GM21723 (cell line): ENCODE results near the gene RTTN.
"Not testable (repeated sequence)": the region's sequence is repeated elsewhere in the genome, so short reads cannot be mapped to it uniquely, and the experiment has no call there.

Experiments used
- ATAC-seq: cut with Tn5 transposase; IDR thresholded peaks from one replicate; pipeline ENCODE4 v1.9.1; 2021; ENCODE audit warnings: mild to moderate bottlenecking, moderate library complexity; ENCODE audit not compliant: unreplicated experiment

The RTTN gene, protein sequence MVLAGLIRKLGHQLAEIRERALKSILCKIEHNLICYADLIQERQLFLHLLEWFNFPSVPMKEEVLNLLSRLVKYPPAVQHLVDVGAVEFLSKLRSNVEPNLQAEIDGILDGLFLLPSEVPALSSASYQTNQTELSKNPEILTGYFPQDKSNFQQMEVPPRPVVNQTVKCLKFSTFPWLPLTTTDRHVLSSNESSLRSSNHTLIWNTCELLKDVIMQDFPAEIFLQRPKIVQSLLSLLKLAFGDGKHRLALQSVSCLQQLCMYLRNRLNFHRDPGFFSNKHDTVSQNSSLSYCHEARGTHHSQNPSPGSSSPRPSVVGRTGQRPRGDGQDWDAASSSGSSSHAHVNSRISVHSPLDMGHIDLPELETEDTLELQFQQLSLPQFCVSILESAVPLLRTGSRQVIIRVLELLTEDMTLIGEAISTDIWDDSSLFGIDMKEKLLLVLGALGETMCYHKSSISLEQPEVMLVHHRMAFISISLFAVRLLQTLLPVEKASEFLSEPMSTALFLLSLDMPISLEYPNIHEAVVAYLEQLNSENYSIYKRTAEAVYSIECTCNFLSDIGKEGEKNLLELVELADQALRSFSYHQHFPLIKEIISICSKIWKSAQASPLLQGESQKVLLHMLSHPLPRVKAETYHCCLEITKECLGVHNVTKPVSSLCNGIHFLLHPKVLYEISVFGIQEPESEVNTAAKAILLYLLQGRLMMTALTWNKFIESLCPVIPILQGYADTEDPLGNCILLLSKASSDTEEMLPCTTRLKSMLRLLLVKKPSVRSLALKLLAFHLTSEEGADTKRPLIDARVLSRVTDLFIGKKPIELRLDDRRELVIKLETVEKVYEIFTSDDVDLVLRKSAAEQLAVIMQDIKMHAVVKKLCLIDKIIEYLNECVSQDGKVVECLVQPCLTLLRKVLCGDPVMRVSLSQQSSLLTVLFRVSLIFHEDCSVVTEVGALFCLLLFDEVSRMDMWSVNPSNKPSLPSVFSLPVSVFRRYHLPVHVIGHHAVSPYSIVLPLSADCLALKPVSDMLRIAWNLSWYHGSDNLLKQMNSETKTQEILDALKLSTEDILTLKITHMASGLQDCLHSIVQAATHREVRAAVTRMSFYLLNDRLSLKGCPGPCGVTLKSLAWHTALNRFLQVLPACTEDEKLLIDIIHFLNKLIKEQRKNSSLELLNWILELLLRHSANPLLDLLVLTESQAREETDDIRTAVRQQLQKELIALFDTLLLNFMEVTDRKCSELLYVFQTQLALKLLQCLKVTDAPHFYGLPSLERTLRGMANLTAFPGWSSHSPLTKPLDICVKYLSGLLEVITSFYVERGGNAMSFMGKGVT (N-terminal part only)

DNA sequence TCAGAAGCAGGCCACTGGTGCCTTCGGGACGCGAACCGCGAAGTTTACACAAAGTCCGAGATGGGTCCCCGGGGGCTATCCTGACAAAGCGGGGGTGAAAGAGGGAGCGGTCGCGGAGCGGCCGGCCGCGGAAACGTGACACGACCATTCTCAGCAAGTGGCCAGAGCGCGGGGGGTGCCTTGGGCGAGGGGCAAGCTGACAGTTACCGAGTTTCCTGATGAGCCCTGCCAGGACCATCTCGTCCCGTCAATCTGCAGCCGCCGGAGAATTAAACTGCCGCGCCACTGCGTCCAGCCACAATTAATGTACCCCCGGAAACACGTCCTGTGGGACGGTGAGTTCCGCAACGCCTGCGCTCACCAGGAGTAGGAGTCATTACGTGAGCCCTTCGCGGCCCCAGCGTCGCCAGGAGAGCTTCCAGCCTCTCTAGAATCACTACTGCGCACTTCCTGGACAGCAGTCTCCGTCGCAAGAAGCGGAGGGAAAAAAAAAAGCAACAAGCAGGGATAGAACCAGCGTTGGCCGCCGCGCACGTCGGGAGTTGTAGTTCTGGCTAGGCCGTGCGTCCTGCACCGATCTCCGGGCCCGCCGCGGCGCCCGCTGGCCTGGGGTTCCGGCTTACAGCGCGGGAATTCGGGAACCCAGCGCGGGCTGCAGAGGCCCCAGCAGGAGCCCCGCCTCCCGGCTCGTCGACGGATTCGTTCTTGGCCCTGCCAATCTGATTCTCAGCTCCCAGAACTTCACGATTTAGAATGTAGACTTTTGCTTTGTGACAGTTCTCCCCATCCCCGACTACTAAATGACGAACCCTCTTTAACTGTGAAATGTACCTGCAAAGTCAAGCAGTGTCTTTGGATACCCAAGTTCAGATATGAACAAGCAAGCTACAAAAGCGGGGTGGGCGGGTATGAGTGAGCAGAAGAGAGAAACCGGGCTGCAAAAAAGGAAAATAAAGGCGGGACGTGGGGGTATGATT, at the start of gene RTTN:
Gene RTTN (minus strand): TSS at position 267 of the 977 bp plus-strand sequence. CDS start 29 bp downstream, at position 238.
- ATAC-seq, result peak; percentile 97

DNA sequence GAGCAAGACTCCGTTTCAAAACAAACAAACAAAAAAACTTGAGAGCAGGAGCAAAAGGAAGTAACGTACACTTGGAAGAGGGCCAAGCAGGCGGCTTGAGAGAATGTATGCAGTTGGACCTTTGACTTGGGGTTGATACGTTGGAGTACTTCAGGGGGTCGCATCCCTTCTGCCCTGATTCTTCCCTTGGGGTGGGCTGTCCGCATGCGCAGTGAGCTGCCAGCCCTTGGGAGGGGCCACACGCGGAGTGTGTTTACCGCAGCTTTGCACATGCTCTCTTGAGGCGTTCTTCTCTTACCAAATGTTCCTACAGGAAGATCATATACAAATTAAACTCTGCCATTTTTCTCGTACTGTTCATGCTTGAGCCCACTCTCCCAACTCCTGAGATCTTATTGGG, 45.3 kb upstream of the RTTN start:
- no peak for ATAC-seq

DNA sequence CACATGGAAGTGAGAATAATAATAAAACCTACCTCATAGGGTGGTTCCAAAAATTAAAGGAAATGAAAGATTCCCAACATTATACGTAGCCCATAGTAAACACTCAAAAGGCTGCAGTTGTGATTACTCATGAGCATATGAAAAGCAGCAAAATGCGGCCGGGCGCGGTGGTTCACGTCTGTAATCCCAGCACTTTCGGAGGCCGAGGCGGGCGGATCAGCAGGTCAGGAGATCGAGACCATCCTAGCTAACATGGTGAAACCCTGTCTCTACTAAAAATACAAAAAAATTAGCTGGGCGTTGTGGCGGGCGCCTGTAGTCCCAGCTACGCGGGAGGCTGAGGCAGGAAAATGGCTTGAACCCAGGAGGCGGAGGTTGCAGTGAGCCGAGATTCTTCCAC, 44.4 kb upstream of the RTTN start:
- ATAC-seq, result not testable (repeated sequence)

DNA sequence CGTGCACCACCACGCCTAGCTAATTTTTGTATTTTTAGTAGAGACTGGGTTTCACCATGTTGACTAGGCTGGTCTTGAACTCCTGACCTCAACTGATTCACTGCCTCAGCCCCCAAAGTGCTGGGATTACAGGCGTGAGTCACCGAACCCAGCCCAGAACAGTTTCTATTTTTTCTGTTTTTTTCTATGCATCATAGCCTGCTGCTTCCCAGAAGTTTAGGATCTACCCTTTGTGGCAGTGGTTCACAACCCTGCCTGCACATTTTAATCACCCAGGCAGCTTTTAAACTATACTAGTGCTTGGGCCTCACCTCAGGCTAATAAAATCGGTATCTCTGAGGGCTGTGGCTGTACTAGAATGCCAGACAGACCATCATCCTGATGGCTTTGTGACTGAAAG, 43.6 kb upstream of the RTTN start:
- ATAC-seq, result no peak

DNA sequence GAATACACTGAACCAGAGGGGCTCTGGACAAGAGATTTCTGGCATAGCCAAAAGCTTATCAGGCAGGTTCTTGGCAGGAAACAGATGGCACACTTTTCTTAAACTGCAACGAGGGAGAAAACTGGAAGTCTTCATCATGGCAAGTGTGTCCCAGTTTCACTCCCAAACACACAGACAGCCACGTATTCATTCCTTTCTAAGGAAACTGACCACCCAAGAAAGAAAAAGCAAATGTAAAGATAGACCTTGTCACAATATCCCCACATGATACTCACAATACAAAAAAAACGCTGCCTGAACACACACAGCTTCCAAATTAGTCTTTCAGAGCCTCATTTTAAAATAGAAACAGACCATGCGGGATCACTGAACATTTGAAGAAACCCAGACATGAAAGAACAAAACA, 40.6 kb upstream of the RTTN start:
- ATAC-seq, result no peak

DNA sequence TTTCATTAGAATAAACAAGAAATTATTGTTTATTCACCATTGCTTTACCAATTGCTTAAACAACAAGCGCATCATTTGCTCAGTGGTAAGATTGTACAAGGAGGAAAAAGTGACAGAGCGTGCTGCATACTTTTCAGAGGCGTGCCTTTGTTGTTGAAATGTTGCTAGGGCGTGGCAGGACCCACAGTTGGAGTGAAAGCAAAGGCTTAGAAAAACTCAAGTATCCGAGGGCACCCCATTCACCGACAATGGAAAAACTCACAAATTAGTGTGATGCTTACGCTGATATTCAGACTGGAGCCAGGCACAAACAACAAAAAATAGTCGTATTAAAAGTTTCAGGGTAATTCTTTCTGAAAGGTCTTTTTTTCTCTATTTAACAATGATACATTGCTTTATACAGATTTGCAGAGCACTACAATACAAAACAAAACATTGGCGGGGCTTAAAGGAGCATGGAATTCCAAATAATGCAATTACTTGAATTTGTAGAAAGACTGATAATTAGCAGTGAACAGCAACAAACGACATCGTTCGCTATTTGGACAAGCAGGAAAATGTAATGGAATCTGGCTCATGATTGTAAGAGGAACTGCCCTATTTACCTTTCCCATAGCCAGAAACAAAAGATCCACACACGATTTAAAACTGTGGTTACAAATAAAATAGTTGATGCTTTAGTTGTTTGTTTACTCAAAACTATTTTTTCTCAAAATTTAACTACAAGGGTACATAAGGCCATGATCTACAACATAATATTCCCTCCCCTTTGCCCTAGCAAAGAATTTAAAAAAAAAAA, 37.8 kb upstream of the RTTN start:
- ATAC-seq, result no peak

DNA sequence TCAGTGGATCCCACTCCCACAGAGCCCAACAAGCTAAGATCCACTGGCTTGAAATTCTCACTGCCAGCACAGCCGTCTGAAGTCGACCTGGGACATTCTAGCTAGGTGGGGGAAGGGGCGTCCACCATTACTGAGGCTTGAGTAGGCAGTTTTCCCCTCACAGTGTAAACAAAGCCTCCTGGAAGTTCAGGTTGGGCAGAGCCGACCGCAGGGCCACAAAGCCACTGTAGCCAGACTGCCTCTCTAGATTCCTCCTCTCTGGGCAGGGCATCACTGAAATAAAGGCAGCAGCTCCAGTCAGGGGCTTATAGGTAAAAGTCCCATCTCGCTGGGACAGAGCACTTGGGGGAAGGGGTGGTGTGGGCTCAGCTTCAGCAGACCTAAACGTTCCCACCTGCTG, 31.4 kb upstream of the RTTN start:
- not testable (repeated sequence) for ATAC-seq

DNA sequence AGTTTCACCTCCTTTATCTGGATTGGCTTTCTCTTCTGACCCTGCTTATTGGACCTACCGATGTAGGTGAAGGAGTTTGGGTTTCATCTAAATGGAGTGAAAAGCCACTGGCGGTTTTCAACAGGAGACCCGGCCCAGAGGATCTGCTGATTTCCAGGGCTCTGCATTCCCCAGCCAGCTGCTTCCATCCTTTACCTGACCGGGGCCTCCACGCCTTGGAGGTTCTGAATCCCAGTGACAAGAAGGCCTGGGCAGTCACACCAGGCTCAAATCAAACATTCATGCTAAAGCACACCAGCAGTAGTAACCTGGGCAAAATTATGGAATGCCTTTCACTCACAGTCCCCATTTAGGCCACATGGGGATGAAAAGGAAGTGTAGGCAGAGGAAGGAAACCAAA, 30.0 kb upstream of the RTTN start:
- ATAC-seq, result no peak

DNA sequence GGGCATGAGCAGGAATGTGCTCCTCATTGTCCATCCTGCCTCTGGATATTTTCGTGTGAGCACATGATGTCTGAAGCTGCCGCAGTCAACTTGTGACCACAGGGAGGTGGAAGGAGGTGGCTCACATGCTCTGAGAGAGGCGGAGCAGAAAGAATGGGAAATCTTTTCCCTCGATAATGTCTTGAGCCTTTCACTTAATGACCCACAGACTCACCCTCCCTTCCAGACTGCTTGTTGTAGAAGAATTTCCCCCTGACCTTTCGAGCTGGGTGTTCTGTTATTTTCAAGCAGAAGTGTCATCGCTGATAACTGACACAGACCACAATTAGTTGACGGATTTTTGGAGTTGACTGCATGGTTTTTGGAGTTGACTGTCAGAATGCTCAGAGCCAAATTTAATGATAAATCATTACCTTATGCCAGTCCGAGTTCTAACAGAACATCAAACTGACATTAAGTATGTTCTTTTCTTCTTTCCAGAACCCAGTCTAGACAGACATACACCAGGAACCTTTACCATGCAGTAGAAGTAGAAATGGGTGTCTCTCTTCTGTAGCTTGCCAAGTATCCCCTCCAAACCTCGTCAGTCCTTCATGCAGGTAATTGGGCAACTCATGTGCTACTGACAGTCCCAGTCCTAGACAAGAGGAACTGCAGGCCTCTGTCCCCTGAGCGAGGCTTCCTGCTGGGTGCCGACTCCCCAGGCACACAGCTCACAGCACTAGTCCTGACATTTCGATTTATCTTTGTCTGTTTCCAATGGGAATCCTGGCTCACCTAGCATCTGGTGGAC, 29.4 kb upstream of the RTTN start:
- no peak for ATAC-seq

DNA sequence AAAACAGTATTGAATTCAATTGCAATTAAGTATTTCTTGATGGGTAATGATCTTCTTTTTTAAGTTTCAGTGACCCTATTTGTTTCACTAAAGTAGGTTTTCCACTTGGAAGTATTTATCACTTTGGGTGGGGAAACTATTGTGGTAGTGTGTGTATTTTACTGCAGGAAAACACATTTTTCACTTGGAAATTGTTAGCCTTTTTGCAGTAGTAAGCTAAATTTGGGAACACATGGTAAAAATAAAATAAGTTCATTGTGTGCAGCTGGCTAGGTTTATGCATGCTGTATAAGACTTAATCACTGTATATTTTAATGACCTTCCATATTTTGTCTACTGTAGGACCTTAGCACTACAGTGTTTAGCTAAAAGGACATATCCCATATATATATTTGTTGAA, 28.5 kb upstream of the RTTN start:
- ATAC-seq, result no peak

DNA sequence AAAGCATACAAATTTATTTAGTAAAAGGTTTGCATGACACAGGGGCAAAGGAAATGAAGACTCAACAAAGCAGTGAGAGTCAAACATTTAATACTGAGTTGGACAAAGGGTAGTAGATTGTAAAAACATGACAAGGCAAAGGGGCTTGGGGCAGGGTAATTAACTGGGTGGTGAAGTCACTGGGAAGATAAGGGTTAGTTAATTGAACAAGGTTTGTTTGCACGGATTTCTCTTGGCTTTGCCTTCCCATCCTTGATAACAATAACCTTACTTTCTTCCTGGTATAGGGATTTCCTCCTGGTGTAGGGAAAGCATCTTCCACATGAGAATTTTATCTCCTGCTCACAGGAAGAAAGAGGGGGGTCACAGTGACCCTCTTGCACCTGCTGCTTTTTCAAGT, 26.8 kb upstream of the RTTN start:
- no peak for ATAC-seq

DNA sequence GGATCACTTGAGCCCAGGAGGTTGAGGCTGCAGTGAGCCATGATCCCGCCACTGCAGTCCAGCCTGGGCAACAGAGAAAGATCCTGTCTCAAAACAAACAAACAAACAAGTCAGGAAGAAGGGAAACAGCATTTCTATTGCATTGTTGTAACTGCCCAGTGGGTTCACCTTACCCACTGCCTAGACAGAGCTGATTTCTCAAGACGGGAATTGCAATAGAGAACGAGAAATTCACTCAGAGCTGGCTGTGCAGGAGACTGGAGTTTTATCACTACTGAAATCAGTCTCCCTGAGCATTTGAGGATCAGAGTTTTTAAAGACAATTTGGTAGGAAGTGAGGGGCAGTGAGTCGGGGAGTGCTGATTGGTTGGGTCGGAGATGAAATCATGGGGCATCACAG, 24.2 kb upstream of the RTTN start:
- no peak for ATAC-seq

DNA sequence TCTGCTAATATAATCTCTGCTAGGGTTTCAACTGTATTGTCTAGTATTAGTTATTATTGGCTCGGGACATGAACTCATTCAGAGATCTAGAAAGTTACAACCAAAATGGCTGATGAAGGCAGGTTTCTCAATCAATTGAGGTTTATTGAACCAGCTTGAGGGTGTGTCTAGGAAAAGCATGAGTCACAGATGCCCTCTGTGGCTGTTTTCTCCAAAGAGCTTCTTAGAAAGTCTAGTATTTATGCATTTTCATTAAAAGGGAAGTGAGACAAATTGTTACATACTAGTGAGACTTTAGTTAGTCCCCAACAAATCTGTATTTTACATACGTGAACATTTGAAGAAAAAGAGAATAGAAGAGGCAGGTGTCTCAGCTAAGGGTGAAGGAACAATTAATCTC, 23.0 kb upstream of the RTTN start:
- no peak for ATAC-seq

DNA sequence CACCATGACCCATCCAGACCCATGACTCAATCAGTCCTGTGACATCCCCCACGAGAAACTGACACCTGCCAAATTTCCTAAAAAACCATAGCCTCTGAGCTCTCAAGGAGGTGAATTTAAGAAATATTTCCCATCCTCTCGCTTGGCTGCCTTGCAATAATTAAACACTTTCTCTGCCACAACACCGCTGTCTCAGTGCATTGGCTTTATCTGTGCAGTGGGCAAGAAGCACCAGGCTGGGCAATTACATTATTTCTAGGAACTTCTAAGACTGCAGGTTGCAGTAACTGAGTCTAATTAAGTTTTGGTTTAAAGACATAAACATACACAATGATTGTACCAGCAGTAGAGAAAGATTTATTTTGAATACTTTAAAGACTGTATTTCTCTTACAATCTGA, 22.0 kb upstream of the RTTN start:
- ATAC-seq, result no peak

DNA sequence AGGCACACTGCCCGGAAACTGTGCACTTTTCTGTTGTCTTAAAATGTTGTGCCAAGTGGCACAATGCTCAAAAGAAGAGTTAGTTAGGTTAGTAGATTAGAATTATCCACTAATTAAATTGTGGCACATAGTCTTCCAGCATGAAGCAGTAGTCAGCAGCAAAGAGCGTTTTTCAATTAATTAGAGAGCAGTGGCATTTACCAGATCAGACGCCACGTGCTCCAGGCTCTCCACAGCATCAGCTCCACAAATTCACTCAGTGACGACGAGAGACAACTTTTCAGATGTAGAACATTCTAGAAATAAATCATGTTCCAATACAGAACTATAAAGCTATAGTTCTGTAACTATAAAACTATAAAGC, 16.4 kb upstream of the RTTN start:
- no peak for ATAC-seq

DNA sequence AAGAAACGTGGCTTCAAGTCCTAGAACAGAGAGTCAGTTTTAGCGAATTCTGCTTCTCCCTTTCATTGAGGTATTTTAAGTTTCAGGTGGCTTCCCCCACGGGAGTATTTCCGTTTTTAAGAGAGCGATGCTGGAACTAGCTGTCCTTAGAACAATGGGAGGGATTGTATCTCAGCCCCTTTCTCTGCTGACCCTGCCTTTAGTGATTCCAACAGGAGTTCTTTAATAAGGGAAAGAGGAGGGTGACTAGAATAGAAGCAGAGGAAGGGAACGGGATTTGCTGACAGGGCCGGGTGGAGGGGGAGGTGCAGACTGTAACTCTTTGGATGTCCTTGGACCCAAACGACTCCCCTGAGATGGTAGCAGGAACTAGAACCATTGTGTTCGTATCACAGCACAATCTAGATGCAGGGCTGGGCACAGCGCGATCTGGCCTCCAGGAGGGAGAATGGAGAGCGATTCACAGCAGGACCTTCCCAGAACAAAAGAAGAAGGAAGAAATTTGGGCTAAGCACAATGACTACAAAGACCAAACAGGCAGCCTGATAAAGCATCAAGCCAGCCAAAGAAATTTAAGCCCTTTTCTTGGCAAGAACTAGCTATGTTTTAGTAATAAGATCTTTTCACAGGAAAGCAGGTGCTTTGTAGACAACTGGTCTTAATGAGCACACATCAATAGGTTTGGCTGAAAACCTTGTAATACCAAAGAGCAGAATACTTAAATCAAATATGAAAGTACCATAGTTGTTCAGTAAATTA, 15.8 kb upstream of the RTTN start:
- no peak for ATAC-seq

DNA sequence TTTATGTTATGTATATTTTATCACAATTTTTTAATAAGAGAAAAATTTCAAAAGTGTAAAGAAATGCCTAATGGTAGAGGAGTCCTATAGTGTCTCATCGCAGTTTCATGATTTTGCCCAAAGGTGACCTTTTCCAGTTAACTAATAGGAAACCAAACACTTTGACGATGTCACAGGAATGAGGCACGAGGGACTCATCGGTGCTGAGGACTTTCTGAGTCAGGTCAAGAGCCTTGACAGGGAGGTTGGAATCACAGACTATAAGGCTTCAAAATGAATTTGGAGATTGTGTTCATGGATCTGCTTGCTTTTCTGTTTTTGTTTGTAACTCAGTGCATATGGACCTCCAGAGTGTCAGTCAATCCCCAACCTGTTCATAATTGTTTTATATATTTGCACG, 15.1 kb upstream of the RTTN start:
- no peak for ATAC-seq

DNA sequence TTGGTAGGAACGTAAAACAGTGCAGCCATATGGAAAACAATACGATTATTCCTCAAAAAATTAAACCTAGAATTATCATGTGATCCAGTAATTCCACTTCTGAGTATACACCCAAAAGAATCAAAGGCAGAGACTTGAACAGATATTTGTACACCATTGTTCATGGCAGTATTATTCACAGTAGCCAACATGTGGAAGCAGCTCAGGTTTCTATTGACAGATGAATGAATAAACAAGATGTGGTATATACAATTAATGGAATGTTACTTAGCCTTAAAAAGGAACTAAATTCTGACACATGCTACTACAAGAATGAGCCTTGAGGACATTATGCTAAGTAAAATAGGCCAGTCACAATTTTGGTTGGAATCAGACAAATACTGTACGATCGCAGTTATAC, 14.2 kb upstream of the RTTN start:
- ATAC-seq, result no peak
